ENCODE data around the gene ATG4D.
A peak's percentile ranks its signal among the peaks of the same experiment; 100 is the strongest.
"Not testable (repeated sequence)": the region's sequence is repeated elsewhere in the genome, so short reads cannot be mapped to it uniquely, and the experiment has no call there.

The ATG4D gene

GRCh38 chr19:10520652-10521318 lies 22.9 kb upstream of the ATG4D start:
- no peak for DNase-seq

- DNase-seq: no peak
Measured at GRCh38 chr19:10521461-10522171, 22.1 kb upstream of the ATG4D start.

DNA sequence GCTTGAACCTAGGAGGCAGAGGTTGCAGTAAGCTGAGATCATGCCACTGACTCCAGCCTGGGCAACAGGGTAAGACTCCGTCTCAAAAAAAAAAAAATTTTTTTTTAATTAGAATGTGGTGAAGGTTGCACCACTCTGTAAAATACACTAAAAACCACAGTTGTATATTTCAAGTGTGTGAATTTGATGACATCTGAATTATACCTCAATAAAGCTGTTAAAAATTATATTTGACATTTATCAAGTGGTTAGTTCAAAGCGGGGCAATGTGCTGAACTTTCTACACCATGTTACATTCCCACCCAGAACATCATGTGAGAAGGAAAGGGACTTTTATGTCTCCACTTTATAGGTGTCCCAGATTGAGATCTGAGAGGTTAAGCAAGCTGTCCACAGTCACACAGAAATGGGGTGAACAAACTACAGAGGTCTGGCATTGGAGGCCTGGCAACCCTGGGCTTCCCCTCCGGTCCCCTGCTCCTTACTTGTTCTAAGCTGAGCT lies 20.5 kb upstream of the ATG4D start:
- no peak for DNase-seq

GRCh38 chr19:10525636-10526035 lies 18.1 kb upstream of the ATG4D start:
- DNase-seq: no peak

DNA sequence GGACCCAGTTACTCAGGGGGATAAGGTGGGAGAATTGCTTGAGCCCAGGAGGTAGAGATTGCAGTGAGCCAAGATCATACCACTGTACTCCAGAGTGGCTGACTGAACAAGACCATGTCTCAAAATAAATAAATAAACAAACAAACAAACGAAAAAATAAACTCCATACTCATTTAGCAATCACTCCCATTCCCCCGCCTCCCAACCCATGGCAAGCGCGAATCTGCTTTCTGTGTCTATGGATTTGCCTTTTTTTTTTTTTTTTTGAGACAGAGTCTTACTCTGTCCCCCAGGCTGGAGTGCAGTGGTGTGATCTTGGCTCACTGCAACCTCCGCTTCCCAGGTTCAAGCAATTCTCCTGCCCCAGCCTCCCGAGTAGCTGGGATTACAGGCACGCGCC lies 16.8 kb upstream of the ATG4D start:
- DNase-seq: not testable (repeated sequence)

GRCh38 chr19:10532457-10532856 lies 11.2 kb upstream of the ATG4D start:
- no peak for DNase-seq

- no peak for DNase-seq
Measured at GRCh38 chr19:10533646-10534386, 9.9 kb upstream of the ATG4D start.

DNA sequence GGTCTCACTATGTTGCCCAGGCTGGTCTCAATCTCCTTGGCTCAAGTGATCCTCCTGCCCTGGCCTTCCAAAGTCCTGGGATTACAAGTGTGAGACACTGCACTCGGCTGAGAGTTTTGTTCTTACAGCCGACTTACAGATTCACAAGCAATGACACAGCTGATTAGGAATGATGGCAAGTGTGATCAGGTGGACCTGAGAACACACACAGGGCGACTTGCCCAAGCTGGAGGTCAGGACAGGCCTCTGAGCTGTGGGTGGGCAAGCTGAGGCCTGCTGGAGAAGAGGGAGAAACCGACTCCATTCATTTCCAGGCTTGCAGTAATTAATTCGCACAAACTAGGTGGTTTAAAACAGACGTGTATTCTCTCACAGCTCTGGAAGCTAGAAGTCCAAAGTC lies 8.1 kb upstream of the ATG4D start:
- no peak for DNase-seq

- no peak for DNase-seq
Measured at GRCh38 chr19:10537668-10538067, 6.0 kb upstream of the ATG4D start.

DNA sequence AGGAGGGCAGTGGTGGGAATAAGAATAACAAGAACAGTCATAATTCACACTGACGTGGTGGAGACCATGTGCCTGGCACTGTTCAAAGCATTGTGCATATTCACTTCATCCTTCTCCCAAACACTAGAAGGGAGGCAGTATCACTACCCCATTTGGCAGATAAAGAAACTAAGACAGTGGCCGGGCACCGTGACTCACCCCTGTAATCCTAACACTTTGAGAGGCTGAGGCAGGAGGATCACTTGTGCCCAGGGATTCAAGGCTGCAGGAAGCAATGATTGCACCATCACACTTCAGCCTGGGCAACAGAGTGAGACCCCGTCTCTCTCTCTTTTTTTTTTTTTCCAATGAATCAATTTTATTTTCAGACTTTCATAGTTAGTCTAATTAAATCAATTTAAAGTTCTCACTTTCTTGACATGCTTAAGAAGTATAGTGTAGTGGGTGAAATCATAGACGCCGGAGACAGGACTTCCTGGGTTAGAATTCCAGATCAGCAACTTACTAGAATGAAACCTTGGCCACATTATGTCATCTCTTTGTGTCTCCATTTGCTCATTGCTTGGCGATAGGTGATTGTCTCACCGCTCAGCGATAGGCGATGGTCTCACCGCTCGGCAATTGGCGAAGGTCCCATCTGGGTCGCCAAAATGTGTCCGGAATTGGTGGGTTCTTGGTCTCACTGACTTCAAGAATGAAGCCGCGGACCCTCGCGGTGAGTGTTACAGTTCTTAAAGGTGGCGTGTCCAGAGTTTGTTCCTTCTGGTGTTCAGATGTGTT lies 5.3 kb upstream of the ATG4D start:
- no peak for DNase-seq

GRCh38 chr19:10539016-10539415 lies 4.7 kb upstream of the ATG4D start:
- DNase-seq: not testable (repeated sequence)

DNA sequence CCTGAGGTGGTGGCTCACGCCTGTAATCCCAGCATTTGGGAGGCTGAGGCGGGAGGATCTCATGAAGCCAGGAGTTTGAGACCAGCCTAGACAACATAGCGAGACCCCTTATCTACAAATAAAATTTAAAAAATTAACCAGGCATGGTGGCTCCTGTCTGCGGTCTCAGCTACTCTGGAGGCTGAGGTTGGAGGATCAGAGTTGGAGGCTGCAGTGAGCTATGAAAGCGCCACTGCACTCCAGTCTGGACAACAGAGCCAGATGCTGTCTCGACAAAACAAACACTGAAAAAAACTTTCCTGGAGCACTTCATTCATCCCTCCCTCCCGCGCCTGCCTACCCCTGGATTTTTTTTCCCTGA lies 665 bp upstream of the ATG4D start:
- no peak for DNase-seq

- DNase-seq: peak; percentile 47
Measured at GRCh38 chr19:10544242-10544752, 593 bp downstream of the ATG4D start.

DNA sequence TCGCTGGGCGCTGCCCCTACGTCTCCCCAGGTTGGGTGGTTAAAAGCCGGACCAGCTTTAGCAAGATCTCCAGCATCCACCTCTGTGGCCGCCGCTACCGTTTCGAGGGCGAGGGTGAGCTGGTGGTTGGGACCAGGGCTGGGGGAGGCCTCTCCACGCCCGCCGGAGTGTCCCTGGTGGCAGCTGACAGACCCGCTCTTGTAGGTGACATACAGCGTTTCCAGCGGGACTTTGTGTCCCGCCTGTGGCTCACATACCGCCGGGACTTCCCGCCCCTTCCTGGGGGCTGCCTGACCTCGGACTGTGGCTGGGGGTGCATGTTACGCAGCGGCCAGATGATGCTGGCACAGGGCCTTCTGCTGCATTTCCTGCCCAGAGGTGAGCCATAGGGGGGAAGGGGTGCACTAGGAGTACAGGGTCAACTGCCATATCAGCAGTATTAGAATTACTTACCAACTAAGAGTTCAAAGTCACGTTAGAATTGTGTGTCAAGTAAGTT lies 1.1 kb downstream of the ATG4D start:
- peak; percentile 49 for DNase-seq

DNA sequence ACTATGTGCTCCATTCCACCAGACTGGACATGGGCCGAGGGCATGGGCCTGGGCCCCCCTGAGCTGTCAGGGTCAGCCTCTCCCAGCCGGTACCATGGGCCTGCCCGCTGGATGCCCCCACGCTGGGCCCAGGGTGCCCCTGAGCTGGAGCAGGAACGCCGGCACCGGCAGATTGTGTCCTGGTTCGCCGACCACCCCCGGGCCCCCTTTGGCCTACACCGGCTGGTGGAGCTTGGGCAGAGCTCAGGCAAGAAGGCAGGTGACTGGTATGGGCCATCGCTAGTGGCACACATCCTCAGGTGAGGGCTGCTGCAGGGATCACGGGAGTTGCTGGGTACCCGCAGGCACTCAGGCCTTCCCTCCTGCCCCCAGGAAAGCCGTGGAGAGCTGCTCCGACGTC lies 3.1 kb downstream of the ATG4D start:
- DNase-seq: no peak

GRCh38 chr19:10548746-10549276 lies 5.1 kb downstream of the ATG4D start:
- DNase-seq: no peak

GRCh38 chr19:10549733-10550132 lies 6.0 kb downstream of the ATG4D start:
- DNase-seq: no peak

DNA sequence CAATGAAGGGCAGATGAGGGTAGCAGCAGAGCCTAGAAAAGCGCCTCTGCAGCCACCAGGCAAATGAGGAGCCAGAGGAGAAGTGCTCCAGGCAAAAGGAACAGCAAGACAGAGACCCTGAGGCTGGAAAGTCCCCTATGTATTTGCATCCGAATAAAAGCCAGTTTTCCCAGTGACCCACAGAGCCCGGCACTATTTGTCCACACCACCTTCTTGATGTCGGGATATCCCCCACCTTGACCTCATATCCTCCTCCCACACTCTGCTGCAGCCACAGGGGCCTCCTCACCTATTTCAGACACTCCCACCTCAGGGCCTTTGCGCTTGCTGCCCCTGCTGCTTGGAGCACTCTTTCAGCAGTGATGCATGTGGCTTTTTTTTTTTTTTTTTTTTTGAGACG lies 6.6 kb downstream of the ATG4D start:
- DNase-seq: no peak

- DNase-seq: not testable (repeated sequence)
Measured at GRCh38 chr19:10551006-10551405, 7.3 kb downstream of the ATG4D start.

- peak; percentile 67 for DNase-seq
Measured at GRCh38 chr19:10551698-10552301, 8.1 kb downstream of the ATG4D start.

DNA sequence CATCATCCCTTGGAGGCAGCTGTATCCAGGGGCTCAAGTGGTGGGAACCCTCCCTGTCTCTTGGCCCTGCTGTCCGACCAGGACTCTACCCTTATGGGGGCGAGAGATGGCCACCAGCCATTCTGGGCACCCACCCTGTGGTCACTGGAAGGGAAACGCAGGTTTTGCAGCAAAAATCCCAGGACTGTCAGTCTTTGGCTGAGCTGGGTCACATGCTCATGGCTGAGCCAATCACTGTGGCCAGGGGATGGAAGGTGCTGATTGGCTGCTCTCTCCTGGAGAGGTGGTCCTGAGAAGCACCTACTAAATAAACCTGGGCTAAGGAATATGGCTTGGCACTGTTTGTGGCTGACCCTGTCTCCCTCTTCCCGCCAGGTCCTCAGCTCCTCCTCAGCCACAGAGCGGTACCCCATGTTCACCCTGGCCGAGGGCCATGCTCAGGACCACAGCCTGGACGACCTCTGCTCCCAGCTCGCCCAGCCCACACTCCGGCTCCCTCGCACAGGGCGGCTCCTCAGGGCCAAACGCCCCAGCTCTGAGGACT lies 8.9 kb downstream of the ATG4D start:
- no peak for DNase-seq
